Measurements from ENCODE around the gene IQSEC1. TPM values are rescaled to one million over a fixed set of nuclear protein-coding genes. Genes with fewer than 3 reads are reported as not detected.

IQSEC1 gene
- total and polyA plus RNA-seq, 2 donors (not counting 3 experiments of a cell fraction or from before 2014, with no cell fraction given) = 5.2 to 18.0 TPM

DNA sequence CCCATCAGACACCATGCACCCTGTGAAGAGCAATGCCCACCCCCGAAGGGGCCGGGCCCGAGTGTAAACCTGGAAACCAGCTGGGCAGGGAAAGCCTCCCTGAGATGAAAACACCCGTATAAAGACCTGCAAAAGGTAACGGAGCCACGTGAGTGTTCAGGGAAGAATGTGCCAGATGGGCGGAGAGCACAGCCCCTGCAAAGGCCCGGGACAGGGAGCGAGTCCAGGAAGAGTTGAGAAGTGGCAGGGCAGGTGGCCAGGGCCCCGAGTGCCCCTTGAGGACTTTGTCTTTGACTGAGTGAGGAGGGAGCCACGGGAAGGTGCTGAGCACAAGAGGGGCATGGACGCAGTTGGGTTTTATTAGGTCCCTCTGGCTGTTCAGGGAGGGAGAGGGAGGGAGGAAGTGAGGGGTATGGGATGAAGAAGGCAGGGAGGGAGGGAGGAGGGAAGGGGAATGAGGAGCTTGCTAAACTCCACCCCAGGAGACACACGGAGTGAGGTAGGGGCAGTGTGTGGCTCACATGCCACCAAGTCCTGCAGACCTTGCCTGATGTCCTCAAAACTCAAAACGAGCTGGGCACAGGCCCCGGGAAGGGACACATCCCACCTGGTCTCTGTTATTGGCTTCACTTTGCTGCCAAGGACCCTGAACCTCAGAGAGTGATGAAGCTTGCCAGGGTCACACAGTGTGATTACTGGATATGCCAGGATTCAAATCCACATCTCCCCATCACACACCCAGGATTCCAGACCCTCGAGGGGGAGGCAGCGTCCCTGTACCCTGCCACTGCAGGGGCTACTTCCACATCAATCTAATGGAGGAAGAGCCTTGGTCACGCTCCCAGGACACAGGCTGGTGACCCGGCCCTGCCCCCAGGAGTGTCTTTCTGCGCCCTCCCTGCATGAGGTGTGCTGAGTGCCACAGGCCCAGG is 49.1 kb upstream of the IQSEC1 start:
- dilution Hi-C loops (cut with MboI; ENCODE audit: extremely low pct_ligation_motif_present, low sequenced_read_pairs) = no loop called here

More for the DNA sequence above, 49.1 kb upstream of the IQSEC1 start:
- TF ChIP-seq JUN (IDR thresholded peaks at IDR 0.05; ENCODE audit: borderline replicate concordance, insufficient read depth, insufficient read length, low read depth) (no peak), MYC (IDR thresholded peaks at IDR 0.05; ENCODE audit: low read depth, low read length) (no peak), POLR2A (IDR thresholded peaks at IDR 0.05; ENCODE audit: low read depth, low read length) (no peak), POLR2AphosphoS5 (IDR thresholded peaks at IDR 0.05; ENCODE audit: insufficient read depth, low read depth, low read length) (no peak), EZH2 (IDR thresholded peaks at IDR 0.05; ENCODE audit: borderline replicate concordance, low read depth, low read length, severe bottlenecking) (no peak), GATA2 (IDR thresholded peaks at IDR 0.05; ENCODE audit: insufficient read depth, insufficient read length, low read depth, low read length) (no peak), FOS (IDR thresholded peaks at IDR 0.05; ENCODE audit: borderline replicate concordance, insufficient read depth, low read length) (no peak)
- TF ChIP-seq, protein P1, sequence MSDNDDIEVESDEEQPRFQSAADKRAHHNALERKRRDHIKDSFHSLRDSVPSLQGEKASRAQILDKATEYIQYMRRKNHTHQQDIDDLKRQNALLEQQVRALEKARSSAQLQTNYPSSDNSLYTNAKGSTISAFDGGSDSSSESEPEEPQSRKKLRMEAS (IDR thresholded peaks at IDR 0.05; ENCODE audit: insufficient read depth, insufficient read length) = no peak
- TF ChIP-seq, protein P2, sequence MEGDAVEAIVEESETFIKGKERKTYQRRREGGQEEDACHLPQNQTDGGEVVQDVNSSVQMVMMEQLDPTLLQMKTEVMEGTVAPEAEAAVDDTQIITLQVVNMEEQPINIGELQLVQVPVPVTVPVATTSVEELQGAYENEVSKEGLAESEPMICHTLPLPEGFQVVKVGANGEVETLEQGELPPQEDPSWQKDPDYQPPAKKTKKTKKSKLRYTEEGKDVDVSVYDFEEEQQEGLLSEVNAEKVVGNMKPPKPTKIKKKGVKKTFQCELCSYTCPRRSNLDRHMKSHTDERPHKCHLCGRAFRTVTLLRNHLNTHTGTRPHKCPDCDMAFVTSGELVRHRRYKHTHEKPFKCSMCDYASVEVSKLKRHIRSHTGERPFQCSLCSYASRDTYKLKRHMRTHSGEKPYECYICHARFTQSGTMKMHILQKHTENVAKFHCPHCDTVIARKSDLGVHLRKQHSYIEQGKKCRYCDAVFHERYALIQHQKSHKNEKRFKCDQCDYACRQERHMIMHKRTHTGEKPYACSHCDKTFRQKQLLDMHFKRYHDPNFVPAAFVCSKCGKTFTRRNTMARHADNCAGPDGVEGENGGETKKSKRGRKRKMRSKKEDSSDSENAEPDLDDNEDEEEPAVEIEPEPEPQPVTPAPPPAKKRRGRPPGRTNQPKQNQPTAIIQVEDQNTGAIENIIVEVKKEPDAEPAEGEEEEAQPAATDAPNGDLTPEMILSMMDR (IDR thresholded peaks at IDR 0.05; ENCODE audit: extremely low read depth in 1 of 2, insufficient read depth in 1 of 2, low read depth in 1 of 2, low read length in 2 of 2) = no peak
- no peaks in the 10 kb centered on the region for H3K9me3 ChIP-seq (replicated peaks; ENCODE audit: control insufficient read depth, insufficient read depth, low read length)
- H3K79me2 ChIP-seq (ENCODE audit: control insufficient read depth, insufficient read depth, low read length) = no peaks in the 10 kb centered on the region
- DNase-seq (ENCODE audit: low read depth, low spot score) = no peak
- no peaks in the 10 kb centered on the region for H3K9me1 ChIP-seq (replicated peaks; ENCODE audit: control insufficient read depth, extremely low read depth, insufficient read depth, low read length)
- no peak overlapping the region for H3K9ac ChIP-seq (replicated peaks; ENCODE audit: extremely low read depth, insufficient read depth, low read length)
- H4K20me1 ChIP-seq (replicated peaks; ENCODE audit: control insufficient read depth, extremely low read depth, insufficient read depth, low read length) = no peaks in the 10 kb centered on the region
- H3K27ac ChIP-seq (ENCODE audit: insufficient read depth, low read depth, low read length) = no peak overlapping the region
- H3K4me1 ChIP-seq (ENCODE audit: control insufficient read depth, extremely low read depth, insufficient read depth, low read length) = no peaks in the 10 kb centered on the region
- H3K4me2 ChIP-seq (ENCODE audit: insufficient read depth, low read length) = no peak overlapping the region
- intact Hi-C loops (cut with micrococcal nuclease) = no loop called here
- no peaks in the 10 kb centered on the region for H3K27me3 ChIP-seq (ENCODE audit: control insufficient read depth in 2 of 2, insufficient read depth in 2 of 2, low read length in 2 of 2)
- no peak overlapping the region for H3K4me3 ChIP-seq (replicated peaks in 1 of 3; ENCODE audit: insufficient read depth in 1 of 3, low read depth in 1 of 3, low read length in 3 of 3)
- ChIA-PET POLR2A (no interaction called here), CTCF (no interaction called here)
- no TSS peak for BruUV-seq (replicated peaks)
- FAIRE-seq = no peak
- no peaks in the 10 kb centered on the region for H3K36me3 ChIP-seq (ENCODE audit: control insufficient read depth in 2 of 2, extremely low read depth in 1 of 2, insufficient read depth in 2 of 2, low read length in 2 of 2)
- no peak overlapping the region for H2AFZ ChIP-seq (ENCODE audit: low read depth, low read length)
